Right lobe of liver (tissue), 4 donors: Measurements from ENCODE around the gene RGS2.

Source experiments
- CTCF ChIP-seq, 4 donors: fragments of 200-600 bp in 3 of 4; fragments of 450-650 bp in 1 of 4; IDR thresholded peaks; one replicate each; pipeline versions ENCODE4 v1.5.1 to v1.8.0; 2016 to 2022; ENCODE audit warnings: antibody characterized with exemption in 4 of 4, mild to moderate bottlenecking in 2 of 4
- POLR2A ChIP-seq: fragments of 450-650 bp; IDR thresholded peaks from one replicate; pipeline ENCODE4 v1.6.1; 2017; ENCODE audit warnings: antibody characterized with exemption, mild to moderate bottlenecking
- donor health status: DM: no; HTN: no; CAD: no.
- donor health status: DM: no; HTN: no; CAD: no.
- donor health status: DM: no; HTN: yes; CAD: no.

GRCh38 chr1:192776206-192776605, 32.6 kb upstream of the RGS2 start:
- no peak for TF ChIP-seq POLR2A
- TF ChIP-seq CTCF (IDR thresholded peaks at IDR 0.05) = no peak
